ENCODE results near the gene RBM19.

RBM19 gene

GRCh38 chr12:113924341-113924740, 41.8 kb downstream of the RBM19 start:
- Histone ChIP-seq H3K9me3 (ENCODE audit: severe bottlenecking) (no peaks in the 10 kb centered on the region), H3K27ac (ENCODE audit: poor library complexity, severe bottlenecking) (no peak overlapping the region), H3K27me3 (ENCODE audit: insufficient read depth, poor library complexity, severe bottlenecking) (no peaks in the 10 kb centered on the region), H3K36me3 (ENCODE audit: low read depth) (peaks cover 27% of the 10 kb centered on the region), H3K4me1 (ENCODE audit: insufficient read depth, poor library complexity, severe bottlenecking) (no peaks in the 10 kb centered on the region), H3K4me3 (ENCODE audit: severe bottlenecking) (no peak overlapping the region)
- no peak for TF ChIP-seq CTCF (IDR thresholded peaks at IDR 0.05; ENCODE audit: poor library complexity, severe bottlenecking)
- ATAC-seq (ENCODE audit: low read depth) (no peak), DNase-seq (ENCODE audit: low spot score) (no peak)

DNA sequence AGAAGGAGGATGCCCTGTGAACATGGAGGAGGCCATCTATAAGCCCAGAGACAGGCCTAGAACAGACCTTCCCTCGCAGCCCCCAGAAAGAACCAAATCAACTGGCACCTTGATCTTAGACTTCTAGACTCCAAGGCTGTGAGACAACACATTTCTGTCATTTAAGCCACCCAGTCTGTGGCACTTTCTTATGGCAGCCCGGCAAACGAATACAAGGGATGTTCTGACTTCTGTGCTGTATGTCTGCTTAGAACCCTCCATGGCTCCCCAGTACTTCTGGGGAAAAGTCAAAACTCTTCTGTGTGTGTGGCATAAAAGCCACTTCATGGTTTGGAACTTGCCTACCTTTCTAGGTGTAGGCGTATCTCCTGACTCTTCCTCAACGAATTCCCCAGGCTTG, 42.9 kb downstream of the RBM19 start:
- H3K27ac ChIP-seq (ENCODE audit: poor library complexity, severe bottlenecking) = no peak overlapping the region
- no peaks in the 10 kb centered on the region for H3K4me1 ChIP-seq (ENCODE audit: insufficient read depth, poor library complexity, severe bottlenecking)
- no peaks in the 10 kb centered on the region for H3K9me3 ChIP-seq (ENCODE audit: severe bottlenecking)
- ATAC-seq (ENCODE audit: low read depth) = no peak
- no peaks in the 10 kb centered on the region for H3K27me3 ChIP-seq (ENCODE audit: insufficient read depth, poor library complexity, severe bottlenecking)
- no peak overlapping the region for H3K4me3 ChIP-seq (ENCODE audit: severe bottlenecking)
- DNase-seq (ENCODE audit: low spot score) = no peak
- TF ChIP-seq CTCF (IDR thresholded peaks at IDR 0.05; ENCODE audit: poor library complexity, severe bottlenecking) = no peak
- H3K36me3 ChIP-seq (ENCODE audit: low read depth) = peaks cover 27% of the 10 kb centered on the region

GRCh38 chr12:113921430-113921829, 44.7 kb downstream of the RBM19 start:
- TF ChIP-seq CTCF (IDR thresholded peaks at IDR 0.05; ENCODE audit: poor library complexity, severe bottlenecking) = no peak
- ATAC-seq (ENCODE audit: low read depth) = no peak
- H3K36me3 ChIP-seq (ENCODE audit: low read depth) = peaks cover 18% of the 10 kb centered on the region

GRCh38 chr12:113919791-113920190, 46.3 kb downstream of the RBM19 start:
- Histone ChIP-seq H3K4me3 (ENCODE audit: severe bottlenecking) (no peak overlapping the region), H3K36me3 (ENCODE audit: low read depth) (peaks cover 17% of the 10 kb centered on the region), H3K9me3 (ENCODE audit: severe bottlenecking) (no peaks in the 10 kb centered on the region), H3K27ac (ENCODE audit: poor library complexity, severe bottlenecking) (no peak overlapping the region), H3K27me3 (ENCODE audit: insufficient read depth, poor library complexity, severe bottlenecking) (no peaks in the 10 kb centered on the region), H3K4me1 (ENCODE audit: insufficient read depth, poor library complexity, severe bottlenecking) (no peaks in the 10 kb centered on the region)
- DNase-seq (ENCODE audit: low spot score) (no peak), ATAC-seq (ENCODE audit: low read depth) (no peak)
- no peak for TF ChIP-seq CTCF (IDR thresholded peaks at IDR 0.05; ENCODE audit: poor library complexity, severe bottlenecking)

More at GRCh38 chr12:113921430-113921829, 44.7 kb downstream of the RBM19 start:
- Histone ChIP-seq H3K27me3 (ENCODE audit: insufficient read depth, poor library complexity, severe bottlenecking) (no peaks in the 10 kb centered on the region), H3K27ac (ENCODE audit: poor library complexity, severe bottlenecking) (no peak overlapping the region), H3K4me1 (ENCODE audit: insufficient read depth, poor library complexity, severe bottlenecking) (no peaks in the 10 kb centered on the region), H3K9me3 (ENCODE audit: severe bottlenecking) (no peaks in the 10 kb centered on the region), H3K4me3 (ENCODE audit: severe bottlenecking) (no peak overlapping the region)
- no peak for DNase-seq (ENCODE audit: low spot score)

GRCh38 chr12:113918306-113918705, 47.8 kb downstream of the RBM19 start:
- Histone ChIP-seq H3K27ac (ENCODE audit: poor library complexity, severe bottlenecking) (no peak overlapping the region), H3K4me1 (ENCODE audit: insufficient read depth, poor library complexity, severe bottlenecking) (no peaks in the 10 kb centered on the region), H3K9me3 (ENCODE audit: severe bottlenecking) (no peaks in the 10 kb centered on the region), H3K36me3 (ENCODE audit: low read depth) (peaks cover 9% of the 10 kb centered on the region), H3K27me3 (ENCODE audit: insufficient read depth, poor library complexity, severe bottlenecking) (no peaks in the 10 kb centered on the region), H3K4me3 (ENCODE audit: severe bottlenecking) (no peak overlapping the region)
- ATAC-seq (ENCODE audit: low read depth) (no peak), DNase-seq (ENCODE audit: low spot score) (no peak)
- TF ChIP-seq CTCF (IDR thresholded peaks at IDR 0.05; ENCODE audit: poor library complexity, severe bottlenecking) = no peak

Measured in RWPE2 (cell line).